Esophagus squamous epithelium (tissue), 4 donors: ENCODE data around the gene NME3.

Source experiments
- CTCF ChIP-seq, 6 experiments: fragments of 450-650 bp in 4 of 6; fragments of 200-600 bp in 2 of 6; sonication (generic) in 2 of 6; IDR thresholded peaks; one replicate each; pipeline ENCODE4 v1.5.1; 2016 to 2019; ENCODE audit warnings: antibody characterized with exemption in 6 of 6, mild to moderate bottlenecking in 4 of 6, moderate library complexity in 4 of 6
- POLR2A ChIP-seq, 4 donors: fragments of 450-650 bp; IDR thresholded peaks; one replicate each; pipeline ENCODE4 v1.6.1; 2017; ENCODE audit warnings: antibody characterized with exemption in 4 of 4, mild to moderate bottlenecking in 4 of 4, moderate library complexity in 3 of 4

GRCh38 chr16:1772908-1773702 is 1.8 kb upstream of the NME3 start, which contains the start of gene MRPS34:
- TF ChIP-seq CTCF (IDR thresholded peaks at IDR 0.05) (peak; percentile 69 to 93 (median 78)), POLR2A (IDR thresholded peaks at IDR 0.05) (peak in 2 of 4 donors; percentile 24 to 63)
